Measurements from ENCODE around the gene NR6A1. TPM values are rescaled to one million over a fixed set of nuclear protein-coding genes. Genes with fewer than 3 reads are reported as not detected.

NR6A1 gene
- polyA plus RNA-seq, 1 donor from 2014 or later = 4.3 TPM

DNA sequence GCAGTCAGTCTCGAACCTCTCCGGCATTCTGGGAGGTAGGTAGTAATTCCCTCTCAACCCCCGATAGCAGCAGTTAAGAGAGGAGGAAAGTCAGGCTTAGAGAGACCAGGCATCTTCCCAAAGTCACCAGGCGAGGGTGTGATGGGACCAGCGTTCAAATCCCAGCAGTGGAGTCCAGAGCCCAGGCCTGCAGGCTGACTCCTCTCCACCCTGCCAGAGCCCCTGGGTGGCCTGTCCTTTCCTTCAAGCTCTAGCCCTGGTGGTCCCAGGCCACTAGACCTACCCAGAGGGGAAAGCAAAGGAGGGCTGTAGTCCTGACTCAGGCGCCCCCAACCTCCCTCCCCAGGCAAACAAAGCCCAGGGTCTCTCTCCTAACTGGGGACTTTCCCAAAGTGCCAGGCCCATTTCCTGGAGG, 259.7 kb downstream of the NR6A1 start:
- H2AFZ ChIP-seq (ENCODE audit: low read depth, low read length) = no peak overlapping the region
- H3K27me3 ChIP-seq (ENCODE audit: insufficient read depth, low read depth, low read length) = peaks cover 6% of the 10 kb centered on the region
- no peaks in the 10 kb centered on the region for H3F3A ChIP-seq (ENCODE audit: insufficient read depth, low read length, poor library complexity, severe bottlenecking)
- no peak overlapping the region for H3K4me2 ChIP-seq (ENCODE audit: low read length)
- H4K20me1 ChIP-seq (ENCODE audit: insufficient read depth) = no peaks in the 10 kb centered on the region
- H3K4me3 ChIP-seq (ENCODE audit: low read length) = no peak overlapping the region
- H3K9me3 ChIP-seq (ENCODE audit: low read length) = no peaks in the 10 kb centered on the region
- no peaks in the 10 kb centered on the region for H3K79me2 ChIP-seq (replicated peaks; ENCODE audit: insufficient read depth, low read length)
- TF ChIP-seq EZH2 (IDR thresholded peaks at IDR 0.05; ENCODE audit: borderline replicate concordance, insufficient read depth, low read length, poor library complexity, severe bottlenecking) = no peak
- TF ChIP-seq, protein P1, sequence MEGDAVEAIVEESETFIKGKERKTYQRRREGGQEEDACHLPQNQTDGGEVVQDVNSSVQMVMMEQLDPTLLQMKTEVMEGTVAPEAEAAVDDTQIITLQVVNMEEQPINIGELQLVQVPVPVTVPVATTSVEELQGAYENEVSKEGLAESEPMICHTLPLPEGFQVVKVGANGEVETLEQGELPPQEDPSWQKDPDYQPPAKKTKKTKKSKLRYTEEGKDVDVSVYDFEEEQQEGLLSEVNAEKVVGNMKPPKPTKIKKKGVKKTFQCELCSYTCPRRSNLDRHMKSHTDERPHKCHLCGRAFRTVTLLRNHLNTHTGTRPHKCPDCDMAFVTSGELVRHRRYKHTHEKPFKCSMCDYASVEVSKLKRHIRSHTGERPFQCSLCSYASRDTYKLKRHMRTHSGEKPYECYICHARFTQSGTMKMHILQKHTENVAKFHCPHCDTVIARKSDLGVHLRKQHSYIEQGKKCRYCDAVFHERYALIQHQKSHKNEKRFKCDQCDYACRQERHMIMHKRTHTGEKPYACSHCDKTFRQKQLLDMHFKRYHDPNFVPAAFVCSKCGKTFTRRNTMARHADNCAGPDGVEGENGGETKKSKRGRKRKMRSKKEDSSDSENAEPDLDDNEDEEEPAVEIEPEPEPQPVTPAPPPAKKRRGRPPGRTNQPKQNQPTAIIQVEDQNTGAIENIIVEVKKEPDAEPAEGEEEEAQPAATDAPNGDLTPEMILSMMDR (IDR thresholded peaks at IDR 0.05; ENCODE audit: poor library complexity, severe bottlenecking) = no peak
- no peak for TF ChIP-seq MXI1 (conservative IDR thresholded peaks at IDR 0.05; ENCODE audit: poor library complexity, severe bottlenecking)
- TF ChIP-seq EP300 (conservative IDR thresholded peaks at IDR 0.05; ENCODE audit: poor library complexity, severe bottlenecking) = no peak
- TF ChIP-seq SMC3 (conservative IDR thresholded peaks at IDR 0.05; ENCODE audit: poor library complexity) = no peak
- TF ChIP-seq POLR2AphosphoS5 (IDR thresholded peaks at IDR 0.05) = no peak
- TF ChIP-seq, protein P2, sequence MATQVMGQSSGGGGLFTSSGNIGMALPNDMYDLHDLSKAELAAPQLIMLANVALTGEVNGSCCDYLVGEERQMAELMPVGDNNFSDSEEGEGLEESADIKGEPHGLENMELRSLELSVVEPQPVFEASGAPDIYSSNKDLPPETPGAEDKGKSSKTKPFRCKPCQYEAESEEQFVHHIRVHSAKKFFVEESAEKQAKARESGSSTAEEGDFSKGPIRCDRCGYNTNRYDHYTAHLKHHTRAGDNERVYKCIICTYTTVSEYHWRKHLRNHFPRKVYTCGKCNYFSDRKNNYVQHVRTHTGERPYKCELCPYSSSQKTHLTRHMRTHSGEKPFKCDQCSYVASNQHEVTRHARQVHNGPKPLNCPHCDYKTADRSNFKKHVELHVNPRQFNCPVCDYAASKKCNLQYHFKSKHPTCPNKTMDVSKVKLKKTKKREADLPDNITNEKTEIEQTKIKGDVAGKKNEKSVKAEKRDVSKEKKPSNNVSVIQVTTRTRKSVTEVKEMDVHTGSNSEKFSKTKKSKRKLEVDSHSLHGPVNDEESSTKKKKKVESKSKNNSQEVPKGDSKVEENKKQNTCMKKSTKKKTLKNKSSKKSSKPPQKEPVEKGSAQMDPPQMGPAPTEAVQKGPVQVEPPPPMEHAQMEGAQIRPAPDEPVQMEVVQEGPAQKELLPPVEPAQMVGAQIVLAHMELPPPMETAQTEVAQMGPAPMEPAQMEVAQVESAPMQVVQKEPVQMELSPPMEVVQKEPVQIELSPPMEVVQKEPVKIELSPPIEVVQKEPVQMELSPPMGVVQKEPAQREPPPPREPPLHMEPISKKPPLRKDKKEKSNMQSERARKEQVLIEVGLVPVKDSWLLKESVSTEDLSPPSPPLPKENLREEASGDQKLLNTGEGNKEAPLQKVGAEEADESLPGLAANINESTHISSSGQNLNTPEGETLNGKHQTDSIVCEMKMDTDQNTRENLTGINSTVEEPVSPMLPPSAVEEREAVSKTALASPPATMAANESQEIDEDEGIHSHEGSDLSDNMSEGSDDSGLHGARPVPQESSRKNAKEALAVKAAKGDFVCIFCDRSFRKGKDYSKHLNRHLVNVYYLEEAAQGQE (IDR thresholded peaks at IDR 0.05; ENCODE audit: borderline replicate concordance) = no peak
- no peak for TF ChIP-seq RAD21 (conservative IDR thresholded peaks at IDR 0.05)
- no peak for TF ChIP-seq TAF1 (IDR thresholded peaks at IDR 0.05; ENCODE audit: low read depth)
- no peaks in the 10 kb centered on the region for H3K36me3 ChIP-seq (ENCODE audit: insufficient read depth, low read length)
- H3K9ac ChIP-seq (ENCODE audit: low read length) = no peak overlapping the region
- H3K9me2 ChIP-seq (ENCODE audit: insufficient read depth, low read length) = no peaks in the 10 kb centered on the region
- H3K27ac ChIP-seq (ENCODE audit: low read length) = no peak overlapping the region

DNA sequence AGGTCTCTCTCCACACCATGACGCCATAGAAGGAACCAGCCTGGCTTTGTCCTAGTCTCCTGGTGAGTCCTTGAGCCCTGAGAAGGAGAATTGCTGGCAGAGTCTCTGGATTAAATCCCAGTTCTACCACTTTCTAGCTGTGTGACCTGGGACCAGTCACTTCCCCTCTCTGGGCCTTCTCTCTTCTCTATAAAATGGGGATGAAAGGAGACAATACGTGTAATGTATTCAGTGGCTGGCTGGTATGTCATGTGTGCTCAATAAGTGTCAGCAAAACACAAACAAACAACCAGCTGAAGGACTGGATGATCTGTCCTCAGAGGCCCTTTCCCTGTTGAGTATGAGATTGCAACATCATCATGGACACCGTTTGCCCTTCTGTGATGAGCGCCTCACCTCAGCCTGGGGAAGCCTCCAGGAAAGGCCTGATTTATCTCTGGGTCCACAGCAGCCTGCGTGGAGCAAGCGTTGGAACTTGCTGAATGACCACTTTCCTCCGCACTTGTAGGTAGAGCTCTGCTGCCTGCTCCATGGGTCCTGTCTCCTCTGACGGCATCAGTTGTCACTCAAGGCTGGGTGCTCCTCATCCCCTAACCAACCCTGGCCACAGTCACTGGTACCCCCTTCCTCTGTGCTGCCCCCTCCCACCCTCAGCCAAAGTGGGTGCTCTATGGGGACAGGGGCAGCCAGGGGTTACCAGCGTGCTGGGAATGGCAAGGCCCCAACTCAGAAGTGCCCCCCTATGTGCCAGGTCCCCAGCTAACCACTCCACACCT, 260.3 kb downstream of the NR6A1 start:
- Histone ChIP-seq H3K79me2 (replicated peaks; ENCODE audit: insufficient read depth, low read length) (no peaks in the 10 kb centered on the region), H3K4me2 (ENCODE audit: low read length) (no peak overlapping the region), H3F3A (ENCODE audit: insufficient read depth, low read length, poor library complexity, severe bottlenecking) (no peaks in the 10 kb centered on the region), H3K9me3 (ENCODE audit: low read length) (no peaks in the 10 kb centered on the region), H2AFZ (ENCODE audit: low read depth, low read length) (no peak overlapping the region), H3K4me3 (ENCODE audit: low read length) (no peak overlapping the region), H3K27me3 (ENCODE audit: insufficient read depth, low read depth, low read length) (peaks cover 12% of the 10 kb centered on the region), H3K27ac (ENCODE audit: low read length) (no peak overlapping the region), H3K9me2 (ENCODE audit: insufficient read depth, low read length) (no peaks in the 10 kb centered on the region), H3K9ac (ENCODE audit: low read length) (no peak overlapping the region), H4K20me1 (ENCODE audit: insufficient read depth) (no peaks in the 10 kb centered on the region), H3K36me3 (ENCODE audit: insufficient read depth, low read length) (no peaks in the 10 kb centered on the region)
- TF ChIP-seq MXI1 (conservative IDR thresholded peaks at IDR 0.05; ENCODE audit: poor library complexity, severe bottlenecking) = no peak
- no peak for TF ChIP-seq RAD21 (conservative IDR thresholded peaks at IDR 0.05)
- TF ChIP-seq, protein P1 (IDR thresholded peaks at IDR 0.05; ENCODE audit: poor library complexity, severe bottlenecking) = no peak
